ENCODE measurements around the gene LDHAL6A. TPM values are rescaled to one million over a fixed set of nuclear protein-coding genes. Genes with fewer than 3 reads are reported as not detected.

The LDHAL6A gene
- total and polyA plus RNA-seq, 2 donors from 2014 or later = 0.47 TPM; not detected in 1

DNA sequence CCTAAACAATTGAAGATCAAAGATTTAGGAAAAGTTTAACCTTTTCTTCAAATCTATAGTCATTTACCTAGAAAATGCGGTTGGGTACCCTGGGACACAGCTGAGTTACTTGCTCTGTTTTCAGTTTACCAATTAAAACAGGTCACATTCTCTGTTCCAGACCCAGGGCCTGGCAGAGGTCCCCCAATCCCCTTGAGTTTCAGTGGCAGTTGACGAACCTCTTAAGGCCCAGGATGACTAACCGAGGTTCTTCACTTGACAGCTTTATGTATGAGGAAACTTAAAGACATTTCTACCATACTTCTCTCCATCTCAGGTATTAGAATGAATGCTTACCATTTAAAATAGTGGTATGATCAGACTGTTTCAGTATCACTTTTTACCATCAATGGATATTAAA is 16.3 kb downstream of the LDHAL6A start:
- Histone ChIP-seq H3K4me3 (ENCODE audit: low read length in 3 of 3) (no peak overlapping the region), H3K27me3 (ENCODE audit: control insufficient read depth, insufficient read depth, low read length) (no peaks in the 10 kb centered on the region), H3K36me3 (ENCODE audit: control insufficient read depth in 2 of 3, insufficient read depth in 3 of 3, low read length in 3 of 3) (peaks cover 0 to 2% (median 0%) of the 10 kb centered on the region in 3 donors), H3K9me3 (ENCODE audit: control insufficient read depth in 2 of 3, insufficient read depth in 1 of 3, low read length in 3 of 3) (no peaks in the 10 kb centered on the region), H3K27ac (ENCODE audit: low read depth in 2 of 2, low read length in 2 of 2) (no peak overlapping the region), H3K9ac (ENCODE audit: low read length in 3 of 3) (no peak overlapping the region), H3K4me1 (ENCODE audit: control insufficient read depth in 2 of 3, insufficient read depth in 2 of 3, low read depth in 1 of 3, low read length in 3 of 3) (no peaks in the 10 kb centered on the region)
- DNase-seq (no peak), FAIRE-seq (no peak)
- TF ChIP-seq, protein P1, sequence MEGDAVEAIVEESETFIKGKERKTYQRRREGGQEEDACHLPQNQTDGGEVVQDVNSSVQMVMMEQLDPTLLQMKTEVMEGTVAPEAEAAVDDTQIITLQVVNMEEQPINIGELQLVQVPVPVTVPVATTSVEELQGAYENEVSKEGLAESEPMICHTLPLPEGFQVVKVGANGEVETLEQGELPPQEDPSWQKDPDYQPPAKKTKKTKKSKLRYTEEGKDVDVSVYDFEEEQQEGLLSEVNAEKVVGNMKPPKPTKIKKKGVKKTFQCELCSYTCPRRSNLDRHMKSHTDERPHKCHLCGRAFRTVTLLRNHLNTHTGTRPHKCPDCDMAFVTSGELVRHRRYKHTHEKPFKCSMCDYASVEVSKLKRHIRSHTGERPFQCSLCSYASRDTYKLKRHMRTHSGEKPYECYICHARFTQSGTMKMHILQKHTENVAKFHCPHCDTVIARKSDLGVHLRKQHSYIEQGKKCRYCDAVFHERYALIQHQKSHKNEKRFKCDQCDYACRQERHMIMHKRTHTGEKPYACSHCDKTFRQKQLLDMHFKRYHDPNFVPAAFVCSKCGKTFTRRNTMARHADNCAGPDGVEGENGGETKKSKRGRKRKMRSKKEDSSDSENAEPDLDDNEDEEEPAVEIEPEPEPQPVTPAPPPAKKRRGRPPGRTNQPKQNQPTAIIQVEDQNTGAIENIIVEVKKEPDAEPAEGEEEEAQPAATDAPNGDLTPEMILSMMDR (IDR thresholded peaks at IDR 0.05; ENCODE audit: borderline replicate concordance, extremely low read depth, insufficient read depth) = no peak
- intact Hi-C loops (cut with DNase I) = no loop called here

DNA sequence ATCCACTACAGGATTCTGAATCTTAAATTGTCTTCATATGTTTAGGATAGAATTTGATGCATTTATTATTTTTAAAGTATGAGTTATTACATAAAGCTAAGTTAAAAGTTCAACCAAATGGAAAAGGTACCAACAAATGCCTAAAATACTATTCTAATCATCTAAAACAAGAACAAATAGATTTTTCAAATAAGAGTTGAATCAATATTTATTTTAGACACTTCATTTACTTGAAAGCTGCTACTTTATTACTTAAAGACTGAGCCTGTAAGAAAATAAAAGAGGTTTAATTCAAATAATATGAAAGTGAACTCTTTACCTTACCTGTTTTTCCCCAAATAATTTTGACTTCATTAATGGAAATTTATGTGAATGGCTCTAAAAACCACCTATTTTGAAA is 16.9 kb downstream of the LDHAL6A start:
- no peak for FAIRE-seq
- DNase-seq = no peak
- intact Hi-C loops (cut with DNase I) = no loop called here
- Histone ChIP-seq H3K4me1 (ENCODE audit: control insufficient read depth in 2 of 3, insufficient read depth in 2 of 3, low read depth in 1 of 3, low read length in 3 of 3) (no peaks in the 10 kb centered on the region), H3K9me3 (ENCODE audit: control insufficient read depth in 2 of 3, insufficient read depth in 1 of 3, low read length in 3 of 3) (no peaks in the 10 kb centered on the region), H3K36me3 (ENCODE audit: control insufficient read depth in 2 of 3, insufficient read depth in 3 of 3, low read length in 3 of 3) (peaks cover 0 to 2% (median 2%) of the 10 kb centered on the region in 3 donors), H3K27ac (ENCODE audit: low read depth in 2 of 2, low read length in 2 of 2) (no peak overlapping the region), H3K9ac (ENCODE audit: low read length in 3 of 3) (no peak overlapping the region), H3K4me3 (ENCODE audit: low read length in 3 of 3) (no peak overlapping the region), H3K27me3 (ENCODE audit: control insufficient read depth, insufficient read depth, low read length) (no peaks in the 10 kb centered on the region)
- TF ChIP-seq, protein P1 (IDR thresholded peaks at IDR 0.05; ENCODE audit: borderline replicate concordance, extremely low read depth, insufficient read depth) = no peak

GRCh38 chr11:18479063-18479462 is 23.4 kb downstream of the LDHAL6A start:
- H3K36me3 ChIP-seq (ENCODE audit: control insufficient read depth in 2 of 3, insufficient read depth in 3 of 3, low read length in 3 of 3) = peaks cover 15 to 41% (median 41%) of the 10 kb centered on the region in 3 donors
- no peak overlapping the region for H3K27ac ChIP-seq (ENCODE audit: low read depth in 2 of 2, low read length in 2 of 2)
- H3K9ac ChIP-seq (ENCODE audit: low read length in 3 of 3) = no peak overlapping the region
- intact Hi-C loops (cut with DNase I) = no loop called here
- no peak for FAIRE-seq
- H3K27me3 ChIP-seq (ENCODE audit: control insufficient read depth, insufficient read depth, low read length) = no peaks in the 10 kb centered on the region
- no peaks in the 10 kb centered on the region for H3K4me1 ChIP-seq (ENCODE audit: control insufficient read depth in 2 of 3, insufficient read depth in 2 of 3, low read depth in 1 of 3, low read length in 3 of 3)
- TF ChIP-seq, protein P1 (IDR thresholded peaks at IDR 0.05; ENCODE audit: borderline replicate concordance, extremely low read depth, insufficient read depth) = no peak
- no peaks in the 10 kb centered on the region for H3K9me3 ChIP-seq (ENCODE audit: control insufficient read depth in 2 of 3, insufficient read depth in 1 of 3, low read length in 3 of 3)
- no peak overlapping the region for H3K4me3 ChIP-seq (ENCODE audit: low read length in 3 of 3)
- no peak for DNase-seq

- intact Hi-C loops (cut with DNase I) = no loop called here
These were observed 30.4 kb downstream of the LDHAL6A start for GRCh38 chr11:18485913-18486528.

More at GRCh38 chr11:18485913-18486528, 30.4 kb downstream of the LDHAL6A start:
- Histone ChIP-seq H3K4me3 (ENCODE audit: low read length in 3 of 3) (no peak overlapping the region), H3K9me3 (ENCODE audit: control insufficient read depth in 2 of 3, insufficient read depth in 1 of 3, low read length in 3 of 3) (no peaks in the 10 kb centered on the region), H3K36me3 (ENCODE audit: control insufficient read depth in 2 of 3, insufficient read depth in 3 of 3, low read length in 3 of 3) (peaks cover 10 to 31% (median 21%) of the 10 kb centered on the region in 3 donors), H3K27ac (ENCODE audit: low read depth in 2 of 2, low read length in 2 of 2) (no peak overlapping the region), H3K27me3 (ENCODE audit: control insufficient read depth, insufficient read depth, low read length) (no peaks in the 10 kb centered on the region), H3K9ac (ENCODE audit: low read length in 3 of 3) (no peak overlapping the region), H3K4me1 (ENCODE audit: control insufficient read depth in 2 of 3, insufficient read depth in 2 of 3, low read depth in 1 of 3, low read length in 3 of 3) (no peaks in the 10 kb centered on the region)
- DNase-seq (no peak), FAIRE-seq (no peak)
- TF ChIP-seq, protein P1 (IDR thresholded peaks at IDR 0.05; ENCODE audit: borderline replicate concordance, extremely low read depth, insufficient read depth) = no peak

Measured in kidney (tissue), 14 donors.